ENCODE results near the gene PIEZO2.

- TF ChIP-seq POLR2AphosphoS5 (IDR thresholded peaks at IDR 0.05) (no peak), CTCF (IDR thresholded peaks at IDR 0.05) (no peak), POLR2A (IDR thresholded peaks at IDR 0.05) (no peak)
Measured at GRCh38 chr18:11000071-11000470, 149.3 kb downstream of the PIEZO2 start.
